Nucleus accumbens (tissue), 56 donors: ENCODE measurements around the gene CACNG8.

Experiments
- DNase-seq, 56 donors: peaks; one replicate each; lab custom pipeline; 2025; lab: John Stamatoyannopoulos, UW

CACNG8 gene

GRCh38 chr19:53961523-53962356 lies 997 bp upstream of the CACNG8 start:
- DNase-seq = no peak

- no peak for DNase-seq
These were observed 2.4 kb downstream of the CACNG8 start for GRCh38 chr19:53965091-53965490.

GRCh38 chr19:53966931-53967330 lies 4.2 kb downstream of the CACNG8 start:
- DNase-seq = no peak

- DNase-seq = no peak
These were observed 6.6 kb downstream of the CACNG8 start for GRCh38 chr19:53969366-53969765.

GRCh38 chr19:53971673-53972072 lies 8.9 kb downstream of the CACNG8 start:
- no peak for DNase-seq

- peak in 55 of 56 donors; percentile 13 to 90 (median 61) for DNase-seq
These were observed 14.8 kb downstream of the CACNG8 start for GRCh38 chr19:53977429-53977990.

- DNase-seq = peak in 53 of 56 donors; percentile 7 to 95 (median 79)
These were observed 15.4 kb downstream of the CACNG8 start for GRCh38 chr19:53977991-53978731.

- no peak for DNase-seq
These were observed 16.5 kb downstream of the CACNG8 start for GRCh38 chr19:53978975-53979801.

- DNase-seq = peak in 6 of 56 donors; percentile 6 to 33 (median 18)
These were observed 18.0 kb downstream of the CACNG8 start for GRCh38 chr19:53980539-53981375.

GRCh38 chr19:53981376-53981951 lies 18.7 kb downstream of the CACNG8 start:
- DNase-seq = no peak

- no peak for DNase-seq
These were observed 19.3 kb downstream of the CACNG8 start for GRCh38 chr19:53982001-53982451.

- peak in 3 of 56 donors; percentile 17 to 62 (median 25) for DNase-seq
These were observed 19.9 kb downstream of the CACNG8 start for GRCh38 chr19:53982611-53983010.

- DNase-seq = peak in 4 of 56 donors; percentile 7 to 36 (median 16)
These were observed 20.9 kb downstream of the CACNG8 start for GRCh38 chr19:53983457-53984289.

GRCh38 chr19:53985863-53986262 lies 23.1 kb downstream of the CACNG8 start:
- no peak for DNase-seq

- DNase-seq = no peak
These were observed 26.2 kb downstream of the CACNG8 start for GRCh38 chr19:53988981-53989380.

- DNase-seq = peak in 2 of 56 donors; percentile 22 to 23
These were observed 27.1 kb downstream of the CACNG8 start for GRCh38 chr19:53989600-53990533.
